Measurements from ENCODE around the gene MACROD2.
"Not testable (repeated sequence)": the region's sequence is repeated elsewhere in the genome, so short reads cannot be mapped to it uniquely, and the experiment has no call there.

MACROD2 gene

GRCh38 chr20:15976047-15976736 is 1980.9 kb downstream of the MACROD2 start:
- no peak for DNase-seq

- DNase-seq: no peak
Measured at GRCh38 chr20:15977026-15977425, 1981.7 kb downstream of the MACROD2 start.

GRCh38 chr20:15977758-15978157 is 1982.4 kb downstream of the MACROD2 start:
- no peak for DNase-seq

- DNase-seq: not testable (repeated sequence)
Measured at GRCh38 chr20:15985494-15986368, 1990.4 kb downstream of the MACROD2 start.

GRCh38 chr20:15986690-15987089 is 1991.4 kb downstream of the MACROD2 start:
- no peak for DNase-seq

GRCh38 chr20:15991279-15991678 is 1996.0 kb downstream of the MACROD2 start:
- no peak for DNase-seq

- no peak for DNase-seq
Measured at GRCh38 chr20:15992564-15992963, 1997.2 kb downstream of the MACROD2 start.

- no peak for DNase-seq
Measured at GRCh38 chr20:16000112-16000511, 2004.8 kb downstream of the MACROD2 start.

- no peak for DNase-seq
Measured at GRCh38 chr20:16001286-16001685, 2006.0 kb downstream of the MACROD2 start.

- no peak for DNase-seq
Measured at GRCh38 chr20:16003310-16003709, 2008.0 kb downstream of the MACROD2 start.

GRCh38 chr20:16004108-16004854 is 2009.0 kb downstream of the MACROD2 start:
- DNase-seq: no peak

GRCh38 chr20:16005021-16005914 is 2010.0 kb downstream of the MACROD2 start:
- no peak for DNase-seq

- DNase-seq: no peak
Measured at GRCh38 chr20:16005915-16006493, 2010.7 kb downstream of the MACROD2 start.

GRCh38 chr20:16007164-16007563 is 2011.8 kb downstream of the MACROD2 start:
- no peak for DNase-seq

GRCh38 chr20:16007962-16008361 is 2012.6 kb downstream of the MACROD2 start:
- DNase-seq: no peak

- DNase-seq: no peak
Measured at GRCh38 chr20:16011056-16011455, 2015.7 kb downstream of the MACROD2 start.

- DNase-seq: no peak
Measured at GRCh38 chr20:16011519-16011918, 2016.2 kb downstream of the MACROD2 start.

- not testable (repeated sequence) for DNase-seq
Measured at GRCh38 chr20:16012934-16013333, 2017.6 kb downstream of the MACROD2 start.

GRCh38 chr20:16013631-16014030 is 2018.3 kb downstream of the MACROD2 start:
- DNase-seq: no peak

- no peak for DNase-seq
Measured at GRCh38 chr20:16014436-16014835, 2019.1 kb downstream of the MACROD2 start.

GRCh38 chr20:16017656-16018055 is 2022.3 kb downstream of the MACROD2 start:
- no peak for DNase-seq

- DNase-seq: no peak
Measured at GRCh38 chr20:16018881-16019280, 2023.6 kb downstream of the MACROD2 start.
